Spleen (tissue), 7 donors: ENCODE measurements around the gene ASPG.

Source experiments
- POLR2A ChIP-seq, 3 donors: fragments of 450-650 bp; IDR thresholded peaks; one replicate each; pipeline ENCODE4 v1.5.1; 2017; ENCODE audit warnings: antibody characterized with exemption in 3 of 3, mild to moderate bottlenecking in 1 of 3
- POLR2AphosphoS5 ChIP-seq, 3 donors: sonication (generic); formaldehyde crosslinking; IDR thresholded peaks; one replicate each; pipeline ENCODE4 v1.5.1; 2017; ENCODE audit warnings: antibody characterized with exemption in 3 of 3
- TF ChIP-seq, protein P1 (sequence below), 11 experiments: fragments of 200-600 bp in 7 of 11; fragments of 450-650 bp in 4 of 11; sonication (generic) in 4 of 11; IDR thresholded peaks in 8 of 11; conservative IDR thresholded peaks in 3 of 11; 1 replicate in 7 of 11; 2 replicates in 4 of 11; pipeline versions ENCODE4 v1.4.0 to v1.8.0; 2016 to 2021; ENCODE audit warnings: antibody characterized with exemption in 11 of 11, inconsistent platforms in 4 of 11, mild to moderate bottlenecking in 1 of 11
- donor health status: DM: no; HTN: no; CAD: no; lungs with moderate emphysema.
- donor health status: DM: no; HTN: no; CAD: no.
- donor health status: DM: no; HTN: no; CAD: no.

DNA sequence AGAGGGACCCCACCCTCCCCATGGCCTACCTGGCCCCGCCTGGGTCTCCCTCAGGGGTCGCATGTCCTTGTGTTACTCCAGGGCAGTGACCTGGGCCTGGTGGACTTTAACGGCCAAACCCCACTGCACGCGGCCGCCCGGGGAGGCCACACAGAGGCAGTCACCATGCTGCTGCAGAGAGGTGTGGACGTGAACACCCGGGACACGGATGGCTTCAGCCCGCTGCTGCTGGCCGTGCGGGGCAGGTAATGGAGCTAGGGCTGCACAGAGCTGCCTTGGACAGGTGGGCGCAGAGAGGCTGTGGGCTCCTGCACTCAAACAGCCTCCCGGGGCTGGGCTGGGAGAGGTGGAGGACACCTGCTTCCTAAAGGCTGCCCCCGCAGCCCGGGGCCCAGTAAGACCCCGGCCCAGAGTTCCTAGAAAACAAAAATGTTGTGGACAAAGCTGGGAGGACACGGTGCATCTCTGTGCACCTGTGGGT, 21.6 kb downstream of the ASPG start:
- TF ChIP-seq POLR2AphosphoS5 (IDR thresholded peaks at IDR 0.05), result no peak
- TF ChIP-seq POLR2A (IDR thresholded peaks at IDR 0.05), result no peak
- TF ChIP-seq, protein P1, sequence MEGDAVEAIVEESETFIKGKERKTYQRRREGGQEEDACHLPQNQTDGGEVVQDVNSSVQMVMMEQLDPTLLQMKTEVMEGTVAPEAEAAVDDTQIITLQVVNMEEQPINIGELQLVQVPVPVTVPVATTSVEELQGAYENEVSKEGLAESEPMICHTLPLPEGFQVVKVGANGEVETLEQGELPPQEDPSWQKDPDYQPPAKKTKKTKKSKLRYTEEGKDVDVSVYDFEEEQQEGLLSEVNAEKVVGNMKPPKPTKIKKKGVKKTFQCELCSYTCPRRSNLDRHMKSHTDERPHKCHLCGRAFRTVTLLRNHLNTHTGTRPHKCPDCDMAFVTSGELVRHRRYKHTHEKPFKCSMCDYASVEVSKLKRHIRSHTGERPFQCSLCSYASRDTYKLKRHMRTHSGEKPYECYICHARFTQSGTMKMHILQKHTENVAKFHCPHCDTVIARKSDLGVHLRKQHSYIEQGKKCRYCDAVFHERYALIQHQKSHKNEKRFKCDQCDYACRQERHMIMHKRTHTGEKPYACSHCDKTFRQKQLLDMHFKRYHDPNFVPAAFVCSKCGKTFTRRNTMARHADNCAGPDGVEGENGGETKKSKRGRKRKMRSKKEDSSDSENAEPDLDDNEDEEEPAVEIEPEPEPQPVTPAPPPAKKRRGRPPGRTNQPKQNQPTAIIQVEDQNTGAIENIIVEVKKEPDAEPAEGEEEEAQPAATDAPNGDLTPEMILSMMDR (IDR thresholded peaks at IDR 0.05 in 8 of 11, conservative IDR thresholded peaks at IDR 0.05 in 3 of 11), result no peak
